ENCODE data around the gene MGLL.

Gene MGLL

DNA sequence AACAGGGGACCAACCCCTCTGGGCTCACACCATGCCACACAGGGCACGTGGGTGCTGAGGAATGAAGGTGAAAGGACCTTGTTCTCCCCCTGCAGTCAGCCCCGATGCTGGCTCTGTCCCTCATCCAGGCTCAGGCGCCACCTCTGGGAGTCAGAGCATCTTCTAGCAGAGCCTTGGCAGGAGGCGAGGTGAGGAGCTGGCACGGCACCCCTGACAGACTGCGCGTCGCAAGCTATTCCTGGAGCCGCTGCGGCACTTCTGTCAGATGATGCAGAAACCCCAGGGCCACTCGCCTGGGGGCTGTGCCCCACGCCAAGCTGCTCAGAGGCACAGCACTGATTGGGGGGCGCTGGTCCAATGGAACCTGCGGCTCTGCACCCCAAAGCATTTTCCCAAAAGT lies 62.0 kb downstream of the MGLL start:
- DNase-seq (ENCODE audit: low read depth in 1 of 2, low spot score in 1 of 2), result no peak

DNA sequence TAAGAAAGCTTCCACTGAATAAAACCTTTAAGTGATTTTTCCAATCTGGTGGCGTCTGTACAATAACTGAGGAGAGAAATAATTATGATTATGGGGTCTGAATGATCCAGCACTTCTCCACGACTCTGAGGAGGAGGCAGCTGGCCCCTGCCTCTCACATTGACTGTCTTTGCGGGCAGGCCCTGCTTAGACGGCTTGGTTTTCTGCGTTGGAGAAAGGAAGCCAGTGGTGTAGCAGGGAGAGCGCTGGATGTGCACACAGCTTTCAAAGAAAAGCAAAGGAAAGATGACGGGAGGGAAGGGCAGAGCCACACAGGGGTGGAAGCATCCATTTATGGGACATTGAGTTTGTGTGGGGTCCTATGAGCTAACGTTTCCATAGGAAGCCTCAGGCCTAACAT lies 62.5 kb downstream of the MGLL start:
- no peak for DNase-seq (ENCODE audit: low read depth in 1 of 2, low spot score in 1 of 2)

DNA sequence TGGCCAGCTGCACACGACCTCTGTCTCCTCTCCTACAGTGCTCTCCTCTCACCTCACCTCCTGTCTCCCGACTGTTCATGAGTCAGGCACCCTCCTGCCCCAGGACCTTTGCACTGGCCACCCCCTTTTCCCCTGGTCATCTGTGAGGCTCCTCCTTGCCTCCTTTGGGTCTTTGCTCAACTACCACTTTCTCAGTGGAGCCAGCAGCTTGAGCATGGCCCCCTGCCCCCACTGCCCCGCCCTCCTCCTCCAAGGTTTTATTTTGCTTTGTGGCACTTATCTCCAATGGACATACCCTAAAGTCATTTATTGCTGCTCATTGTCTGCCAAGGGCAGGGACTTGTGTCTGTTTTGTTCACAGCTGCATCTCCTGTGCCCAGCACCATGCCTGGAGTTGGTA lies 64.3 kb downstream of the MGLL start:
- no peak for DNase-seq (ENCODE audit: low read depth in 1 of 2, low spot score in 1 of 2)

DNA sequence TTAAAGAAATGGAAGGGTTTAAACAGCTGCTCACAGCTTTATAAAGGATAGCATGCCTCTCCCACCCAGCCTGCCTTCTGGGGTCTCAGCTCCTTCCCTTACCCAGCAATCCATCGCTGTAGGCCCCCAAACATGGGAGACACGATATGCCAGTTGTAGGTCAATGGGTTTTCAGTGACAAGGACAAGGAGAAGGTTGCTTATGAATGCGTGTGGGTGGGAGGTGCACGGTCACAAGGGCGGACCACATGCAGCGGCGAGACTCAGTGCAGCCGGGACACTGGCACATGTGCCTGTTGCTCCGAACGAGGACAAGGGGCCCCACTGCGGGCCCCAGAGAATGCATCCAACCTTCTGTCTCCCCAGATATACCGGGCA lies 67.0 kb downstream of the MGLL start:
- DNase-seq (ENCODE audit: low read depth in 1 of 2, low spot score in 1 of 2), result no peak

DNA sequence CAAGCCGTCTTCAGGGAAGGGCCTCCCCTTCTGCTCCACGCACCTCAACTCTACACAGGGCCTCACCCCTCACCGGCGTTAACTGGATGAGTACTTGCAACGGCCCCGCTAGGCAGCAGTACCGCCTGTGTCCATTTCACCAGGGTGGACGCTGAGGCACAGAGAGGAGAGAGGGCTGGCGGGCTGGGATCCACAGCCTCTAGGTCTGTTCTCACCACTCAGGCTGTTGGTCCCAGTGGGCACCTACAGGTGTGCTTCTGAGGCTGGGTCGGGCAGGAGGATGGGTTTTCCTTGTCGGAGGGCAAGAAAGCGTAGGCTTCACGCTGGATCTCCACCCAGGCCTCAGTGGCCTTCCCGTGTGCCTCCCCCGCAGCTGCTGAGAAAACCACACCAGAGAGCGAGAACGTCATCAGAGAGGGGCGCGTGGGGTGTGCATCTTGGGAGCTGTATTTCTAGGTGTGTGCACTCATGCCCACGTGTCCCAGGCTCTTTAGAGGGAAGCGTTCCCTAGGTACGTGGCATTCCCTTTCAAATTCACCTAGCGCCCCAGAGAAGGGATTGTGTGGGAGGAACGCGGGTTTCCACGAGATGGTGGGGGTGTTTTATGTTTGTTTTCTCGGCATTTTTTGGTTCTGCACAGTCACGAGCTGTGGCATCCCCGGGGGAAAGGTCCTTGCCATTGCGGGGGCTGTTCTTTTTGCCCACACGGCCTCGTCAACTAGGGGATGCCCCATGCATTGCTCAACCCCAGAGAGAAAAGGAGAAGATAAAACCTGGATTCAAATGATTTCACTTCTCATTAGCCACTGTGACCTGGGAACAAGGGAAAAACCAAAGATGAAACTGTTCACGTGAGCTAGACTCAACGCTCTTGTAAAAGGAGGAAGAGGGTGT lies 67.7 kb downstream of the MGLL start:
- no peak for DNase-seq (ENCODE audit: low read depth in 1 of 2, low spot score in 1 of 2)

DNA sequence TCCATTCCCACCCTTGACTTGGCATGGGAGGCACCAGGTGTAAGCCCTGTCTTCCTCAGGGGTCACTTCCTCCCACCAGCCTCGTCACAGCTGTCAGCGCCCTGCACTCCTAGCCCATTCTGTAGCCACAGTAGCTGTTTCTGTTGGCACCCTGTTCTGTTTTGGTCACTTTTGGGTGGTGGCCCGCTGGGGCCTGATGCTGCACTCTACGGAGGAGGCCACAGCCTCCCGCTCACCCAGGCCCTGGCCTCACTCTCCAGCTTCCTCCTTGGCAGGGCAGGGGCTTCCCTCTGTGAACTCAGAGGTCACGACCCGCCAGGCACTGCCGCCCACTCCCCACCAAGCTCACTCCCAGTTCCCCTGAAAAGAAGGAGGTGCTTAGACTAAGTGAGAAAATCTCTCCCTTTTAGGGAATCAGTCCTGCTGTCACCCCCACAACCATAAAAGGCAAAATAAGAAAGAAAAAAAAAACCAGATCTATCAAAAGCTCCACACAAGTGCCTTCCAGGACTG lies 68.4 kb downstream of the MGLL start:
- DNase-seq (ENCODE audit: low read depth in 1 of 2, low spot score in 1 of 2), result no peak

DNA sequence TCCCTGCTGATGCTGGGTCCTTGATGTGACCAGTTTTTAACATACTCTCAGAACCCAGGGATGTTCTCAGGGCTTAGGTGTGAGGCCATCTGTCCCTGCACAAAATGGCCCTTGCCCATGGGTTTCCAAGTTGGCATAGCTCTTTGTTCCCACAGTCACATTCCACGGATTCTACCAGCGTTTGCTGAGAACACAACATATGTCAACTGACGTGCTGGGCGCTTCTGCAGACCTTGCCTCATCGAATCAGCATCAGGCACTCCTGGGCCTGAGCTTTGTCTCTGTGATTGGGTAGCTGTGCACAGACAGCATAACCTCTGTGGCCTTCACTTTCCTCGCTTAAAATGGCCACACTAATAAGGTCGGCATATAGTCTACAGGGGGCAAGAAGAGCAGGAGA lies 69.0 kb downstream of the MGLL start:
- DNase-seq (ENCODE audit: low read depth in 1 of 2, low spot score in 1 of 2), result no peak

DNA sequence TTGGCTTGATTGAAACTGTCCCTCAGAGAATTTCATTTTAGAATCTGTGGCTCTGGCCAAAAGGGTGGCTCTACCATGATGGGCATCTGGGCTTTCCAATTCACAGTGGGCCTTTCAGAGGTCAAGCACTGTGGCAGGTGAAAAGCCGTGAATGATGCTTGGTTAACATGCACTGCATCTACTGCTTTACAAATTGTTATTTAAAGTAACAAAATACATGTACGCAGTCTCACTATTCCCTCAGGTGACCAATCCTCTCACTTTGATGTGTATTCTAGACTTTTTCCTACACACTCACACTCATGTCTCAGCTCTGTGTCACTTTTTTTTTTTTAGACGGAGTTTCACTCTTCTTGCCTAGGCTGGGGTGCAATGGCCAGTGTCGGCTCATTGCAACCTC lies 70.5 kb downstream of the MGLL start:
- DNase-seq (ENCODE audit: low read depth in 1 of 2, low spot score in 1 of 2), result no peak

DNA sequence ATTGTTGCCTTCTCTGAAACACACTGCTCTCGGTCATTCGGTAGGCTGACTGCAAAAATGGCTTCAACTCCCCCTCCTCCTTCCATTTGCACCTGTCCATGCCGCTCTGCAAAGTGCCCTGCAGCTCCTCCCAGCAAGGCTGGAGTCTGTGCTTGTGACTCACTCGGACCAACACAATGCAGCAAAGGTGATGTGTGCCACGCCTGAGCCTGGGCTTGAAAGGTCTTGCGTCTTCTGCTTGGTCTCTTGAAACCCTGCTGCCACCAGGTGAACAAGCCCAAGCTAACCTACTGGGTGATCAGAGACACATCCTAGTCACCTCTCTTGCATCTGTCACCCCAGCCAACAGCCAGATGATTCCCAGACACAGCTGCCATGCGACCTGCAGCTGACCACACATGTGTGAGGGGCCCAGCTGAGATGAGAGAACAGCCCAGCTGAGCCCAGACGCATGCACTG lies 71.1 kb downstream of the MGLL start:
- DNase-seq (ENCODE audit: low read depth in 1 of 2, low spot score in 1 of 2), result no peak

DNA sequence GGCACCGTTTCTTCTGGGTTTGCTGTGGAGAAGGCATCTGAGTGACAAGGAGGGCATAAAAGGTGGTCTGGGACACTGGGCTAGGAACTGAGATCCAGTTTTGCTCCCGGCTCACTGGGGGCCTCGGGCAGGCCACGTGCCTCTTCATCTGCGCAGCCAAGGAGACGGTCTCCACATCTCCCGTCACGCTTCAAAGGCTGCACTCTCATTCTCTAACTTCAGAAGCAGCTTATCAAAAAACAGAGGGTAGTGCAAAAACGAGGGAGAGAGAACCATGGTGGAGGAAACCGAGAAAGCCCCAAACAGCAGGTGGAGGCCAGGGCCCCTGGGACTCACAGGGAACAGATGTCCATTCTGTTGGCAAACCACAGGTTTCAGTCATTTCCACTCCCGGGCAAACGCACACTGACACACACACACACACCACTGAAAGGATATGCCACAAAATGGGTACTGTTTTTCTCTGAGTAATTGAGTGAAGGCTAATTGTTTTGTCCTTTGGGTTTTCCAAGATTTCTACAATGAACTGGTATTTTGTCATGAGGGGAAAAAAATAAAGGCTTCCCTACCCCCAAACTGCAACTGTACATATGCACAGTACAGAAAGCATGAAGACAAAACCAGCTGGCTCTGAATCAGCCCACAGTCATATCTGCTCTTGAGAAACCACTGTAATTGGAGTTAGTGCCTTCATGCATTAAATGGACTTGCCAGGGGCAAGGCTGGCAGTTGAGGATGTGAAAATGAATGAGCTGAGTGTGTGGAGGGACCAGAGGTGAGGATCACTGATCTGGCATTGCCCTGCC lies 71.9 kb downstream of the MGLL start:
- no peak for DNase-seq (ENCODE audit: low read depth in 1 of 2, low spot score in 1 of 2)

DNA sequence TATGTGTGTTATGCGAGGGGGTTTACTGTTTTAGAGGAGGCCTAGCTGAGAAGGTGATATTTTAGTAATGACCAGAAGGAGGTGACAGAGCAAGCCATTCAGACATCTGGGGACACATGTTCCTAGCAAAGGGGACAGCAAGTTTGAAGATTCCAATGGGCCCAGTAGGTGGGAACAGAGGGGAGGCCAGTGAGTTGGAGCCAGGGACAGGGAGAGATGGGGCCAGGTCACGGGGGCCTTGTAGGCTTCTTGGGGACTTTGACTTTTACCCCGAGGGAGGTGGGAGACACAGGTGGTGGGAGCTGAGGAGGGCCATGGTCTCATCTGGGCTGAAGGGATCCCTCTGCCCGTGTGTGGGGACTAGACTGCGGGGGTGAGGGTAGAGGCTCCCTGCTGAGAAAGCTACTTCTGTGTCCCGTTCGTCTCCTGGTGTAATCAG lies 72.5 kb downstream of the MGLL start:
- no peak for DNase-seq (ENCODE audit: low read depth in 1 of 2, low spot score in 1 of 2)

DNA sequence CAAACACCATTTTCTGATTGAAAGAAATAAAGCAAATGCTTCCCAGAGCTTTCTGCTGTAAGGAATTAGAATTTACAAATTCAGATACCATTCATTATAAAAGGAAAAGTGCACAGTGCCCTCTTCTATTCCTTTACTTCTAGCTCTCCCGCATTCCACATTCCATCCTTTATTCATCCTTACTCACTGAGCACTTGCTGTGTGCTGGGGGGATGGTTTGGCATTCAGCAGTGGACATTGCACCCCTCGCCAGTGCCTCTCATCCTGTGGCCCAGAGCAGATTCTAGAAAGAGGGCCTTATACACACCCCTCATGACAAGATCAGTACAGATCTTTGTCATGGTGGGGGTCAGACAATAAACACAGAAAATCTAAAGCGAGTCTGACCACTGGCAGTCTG lies 73.0 kb downstream of the MGLL start:
- DNase-seq (ENCODE audit: low read depth in 1 of 2, low spot score in 1 of 2), result no peak

DNA sequence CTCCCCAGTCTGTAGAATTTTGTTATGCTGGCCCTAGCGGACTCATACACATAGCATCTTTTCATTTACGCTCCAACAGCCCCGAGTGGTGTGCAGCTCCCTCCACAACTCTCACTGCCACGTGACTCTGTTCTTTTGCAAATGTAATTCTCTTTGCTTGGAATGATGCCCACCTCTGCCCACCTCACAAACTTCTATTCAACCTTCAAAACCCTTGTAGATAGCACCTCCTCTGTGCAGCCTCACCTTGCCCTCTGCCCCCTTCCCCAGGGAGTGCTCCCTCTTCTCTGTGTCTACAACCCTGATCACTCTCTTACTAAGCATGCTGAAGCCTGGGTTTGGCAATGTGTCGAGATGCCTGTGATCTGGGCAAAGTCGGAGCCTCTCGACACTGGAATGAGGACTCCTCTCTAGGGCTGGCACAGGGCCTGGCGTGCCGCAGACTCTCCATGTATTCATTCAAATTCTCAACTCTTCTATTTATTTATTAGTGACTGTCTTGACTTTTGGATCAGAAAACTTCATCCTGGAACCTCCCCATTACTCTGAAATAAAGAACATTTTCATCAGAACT lies 73.5 kb downstream of the MGLL start:
- DNase-seq (ENCODE audit: low read depth in 1 of 2, low spot score in 1 of 2), result no peak

DNA sequence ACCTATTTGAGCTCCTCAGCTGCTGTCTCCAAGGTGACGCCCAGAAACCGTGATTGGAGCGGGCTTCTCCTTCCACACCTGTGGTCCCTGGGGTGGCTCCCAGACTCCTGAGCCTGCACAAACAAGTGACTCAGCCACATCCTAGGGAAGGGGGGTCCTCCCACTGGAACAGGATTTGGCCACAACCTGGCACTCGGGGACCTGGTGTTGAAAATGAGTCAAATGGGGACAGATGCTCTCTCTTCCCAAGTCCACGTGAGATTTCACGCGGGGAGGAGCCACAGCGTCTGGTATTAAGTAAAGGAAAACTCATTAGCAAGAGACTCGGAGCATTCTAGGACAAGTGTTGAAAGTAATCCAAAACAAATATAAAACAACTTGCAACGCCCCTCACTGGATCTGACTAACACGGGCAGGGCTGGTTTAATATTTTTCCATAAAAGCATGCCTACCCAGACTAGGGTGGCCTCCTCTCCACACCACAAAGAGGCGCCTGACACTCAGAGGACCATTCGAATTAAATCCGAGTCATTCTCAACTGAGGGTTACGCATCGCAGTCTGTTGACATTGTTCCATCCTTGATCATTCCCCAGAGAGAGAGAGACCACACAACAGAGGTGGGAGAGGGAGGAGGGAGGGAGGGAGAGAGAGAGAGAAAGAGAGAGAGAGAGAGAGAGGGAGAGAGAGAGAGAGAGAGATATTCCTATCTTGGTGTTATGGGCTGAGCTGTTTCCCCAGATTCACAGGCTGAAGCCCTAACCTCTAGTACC lies 74.4 kb downstream of the MGLL start:
- DNase-seq (ENCODE audit: low read depth in 1 of 2, low spot score in 1 of 2), result no peak

DNA sequence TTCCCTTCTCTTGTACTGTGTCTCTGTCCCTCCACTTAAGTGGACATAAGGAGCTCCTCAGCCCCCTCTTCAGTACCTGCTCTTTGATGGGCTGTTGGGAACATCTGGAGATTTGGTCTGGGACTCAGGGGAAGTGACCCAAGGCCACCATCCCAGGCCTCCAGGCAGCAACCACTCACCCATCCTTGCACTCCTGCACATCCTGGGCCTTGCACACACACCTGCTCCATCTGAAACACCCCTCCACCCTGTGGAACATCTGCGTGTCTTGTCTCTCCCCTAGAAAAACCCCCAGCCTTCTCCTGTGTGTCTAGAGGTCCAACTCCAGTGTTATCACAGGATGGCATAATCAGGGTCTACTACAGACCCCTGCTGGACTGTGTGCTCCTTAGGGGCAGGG lies 75.2 kb downstream of the MGLL start:
- no peak for DNase-seq (ENCODE audit: low read depth in 1 of 2, low spot score in 1 of 2)

DNA sequence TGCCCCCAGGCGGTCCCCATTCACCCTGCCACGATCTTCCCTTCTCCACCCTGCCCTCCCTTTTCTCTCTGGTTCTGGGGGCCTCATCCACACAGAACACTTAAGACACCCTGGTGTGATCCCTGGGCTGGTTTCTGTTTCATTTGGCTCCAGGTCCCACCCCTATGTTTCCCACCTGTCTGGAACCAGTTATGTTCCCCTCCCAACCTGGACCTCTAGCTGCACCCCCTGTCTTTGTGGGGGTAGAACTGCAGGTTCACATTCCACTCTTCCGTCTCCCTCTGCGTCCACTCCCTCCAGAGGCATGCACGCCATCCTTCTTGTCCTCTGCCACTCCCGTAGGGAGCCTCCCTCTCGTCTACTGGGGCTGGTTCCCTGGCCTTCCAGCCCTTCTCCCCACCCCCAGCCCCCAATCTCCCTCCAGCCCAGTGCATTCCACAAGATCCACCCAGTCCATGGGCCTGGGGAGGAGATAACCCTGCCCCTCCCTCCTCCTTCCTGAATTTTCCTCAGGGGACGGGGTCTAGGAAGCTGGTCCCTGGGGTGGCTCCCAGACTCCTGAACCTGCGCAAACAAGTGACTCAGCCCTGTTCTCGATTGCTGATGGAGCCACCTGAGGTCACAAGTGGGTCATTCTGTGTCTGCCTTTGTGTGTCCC lies 75.8 kb downstream of the MGLL start:
- DNase-seq (ENCODE audit: low read depth in 1 of 2, low spot score in 1 of 2), result no peak

DNA sequence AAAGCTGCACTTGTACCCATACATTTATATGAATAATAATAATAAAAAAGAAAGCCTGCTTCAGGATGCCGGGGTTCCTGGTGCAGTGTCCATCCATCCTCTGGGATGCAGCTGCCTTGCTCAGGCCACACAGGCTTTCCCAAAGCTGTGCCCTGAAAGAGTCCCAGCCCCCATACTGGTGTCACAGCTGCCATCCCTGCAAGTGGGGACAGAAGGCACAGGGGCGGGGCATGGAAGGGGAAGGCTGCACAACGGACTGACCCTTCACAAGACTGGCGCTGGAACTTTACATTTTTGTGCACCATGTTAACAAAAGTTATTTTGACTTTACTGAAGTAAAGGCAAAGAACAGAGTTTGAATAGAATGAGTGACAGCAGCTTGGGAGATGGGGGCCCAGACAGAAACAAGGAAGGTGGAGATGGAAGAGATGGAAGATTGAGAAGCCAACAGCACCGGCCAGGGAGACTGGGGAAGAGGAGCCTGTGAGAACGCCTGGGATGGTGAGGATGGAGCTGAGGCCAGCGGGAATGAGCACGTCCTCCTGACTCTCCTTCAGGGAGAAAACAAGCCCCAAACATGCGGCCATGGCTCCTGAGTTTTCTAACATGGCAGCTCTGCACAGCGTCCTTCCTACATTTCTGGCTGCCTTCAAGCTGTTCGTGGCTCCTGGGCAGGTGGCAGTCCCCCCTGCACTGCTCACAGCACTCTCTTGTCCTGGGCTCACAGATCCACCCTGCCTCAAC lies 76.5 kb downstream of the MGLL start:
- DNase-seq (ENCODE audit: low read depth in 1 of 2, low spot score in 1 of 2), result no peak

DNA sequence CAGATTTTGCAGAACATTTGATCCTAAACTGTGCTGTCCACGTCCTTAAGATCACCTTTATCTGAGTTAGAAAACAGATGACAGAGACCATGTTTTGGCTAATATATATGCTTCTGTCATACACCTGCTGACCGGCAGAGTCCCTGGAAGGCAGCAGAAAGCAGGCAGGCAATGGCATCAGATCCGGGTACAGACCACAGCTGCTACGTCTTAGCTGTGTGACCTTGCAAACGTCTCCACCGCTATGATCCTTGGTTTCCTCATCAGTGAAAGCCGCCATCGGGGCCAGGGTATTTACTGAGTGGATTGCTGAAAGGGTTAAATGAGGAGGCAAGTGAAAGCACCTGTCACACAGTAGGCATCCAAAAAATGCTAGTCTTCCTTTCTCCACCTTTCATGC lies 77.4 kb downstream of the MGLL start:
- no peak for DNase-seq (ENCODE audit: low read depth in 1 of 2, low spot score in 1 of 2)

DNA sequence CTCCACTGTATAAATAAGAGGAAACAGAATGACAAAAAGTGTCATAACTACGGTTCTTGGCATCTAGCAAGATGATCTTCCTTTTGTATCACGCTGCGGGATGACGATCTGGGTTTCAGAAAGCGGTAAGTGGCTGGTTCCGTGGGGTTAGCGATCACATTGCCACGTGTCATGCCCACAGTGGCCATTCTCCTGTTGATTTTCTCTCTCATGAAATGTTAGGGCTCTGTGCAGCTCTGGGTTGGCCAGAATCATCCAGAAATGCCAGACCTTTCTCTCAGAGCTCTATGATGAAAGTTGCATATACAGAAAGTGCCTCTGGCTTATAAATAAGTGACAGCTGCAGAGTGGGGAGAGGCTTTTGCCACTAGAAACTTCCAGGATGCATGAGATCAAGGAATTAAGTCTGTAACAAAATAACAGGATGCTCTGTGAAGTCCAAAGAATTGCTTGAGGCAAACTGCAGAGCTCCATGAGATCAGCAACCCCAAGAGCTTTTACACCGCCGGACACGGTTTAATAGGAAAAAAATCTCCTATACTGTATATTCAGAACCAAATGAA lies 78.0 kb downstream of the MGLL start:
- DNase-seq (ENCODE audit: low read depth in 1 of 2, low spot score in 1 of 2), result no peak
